ENCODE results near the gene SMIM9. TPM values are rescaled to one million over a fixed set of nuclear protein-coding genes. Genes with fewer than 3 reads are reported as not detected.
"Not testable (repeated sequence)": the region's sequence is repeated elsewhere in the genome, so short reads cannot be mapped to it uniquely, and the experiment has no call there.

Gene SMIM9
- polyA plus RNA-seq (2011; rRNA removed) = not detected in 2 replicates
- not detected in 2 replicates for polyA minus RNA-seq (2011; rRNA and poly(A)+ RNA removed)

GRCh38 chrX:154834562-154834961, at the start of gene SMIM9:
SMIM9 (minus strand) TSS chrX:154834662; CDS start chrX:154830856, 3,806 bp downstream.
- H3K27ac ChIP-seq (ENCODE audit: low read depth, low read length) = no peak within 1 kb of the TSS
- no peaks in the 10 kb centered on the region for H3K9me3 ChIP-seq (ENCODE audit: control insufficient read depth, insufficient read depth, low read length)
- CTCF ChIA-PET = interaction anchor here (1.3 kb wide), 1 partner anchor 86 kb away, joined by 4 read pairs; no protein-coding TSS in a partner anchor
- H3K27me3 ChIP-seq (ENCODE audit: control insufficient read depth, insufficient read depth, low read length) = no peaks in the 10 kb centered on the region
- no peak for TF ChIP-seq CTCF (IDR thresholded peaks at IDR 0.05; ENCODE audit: low read depth, low read length)
- no peak for DNase-seq (ENCODE audit: low read depth, low spot score)
- POLR2A ChIA-PET = no interaction called here
- H3K4me3 ChIP-seq (ENCODE audit: low read depth, low read length) = no peak within 1 kb of the TSS

GRCh38 chrX:154884069-154884468, 49.6 kb upstream of the SMIM9 start:
- CTCF ChIA-PET, POLR2A ChIA-PET: not testable (repeated sequence)

GRCh38 chrX:154873329-154873728, 38.9 kb upstream of the SMIM9 start:
- POLR2A ChIA-PET = no interaction called here
- no peaks in the 10 kb centered on the region for H3K9me3 ChIP-seq (ENCODE audit: control insufficient read depth, insufficient read depth, low read length)
- H3K27ac ChIP-seq (ENCODE audit: low read depth, low read length) = no peak overlapping the region
- CTCF ChIA-PET = no interaction called here
- TF ChIP-seq CTCF (IDR thresholded peaks at IDR 0.05; ENCODE audit: low read depth, low read length) = no peak
- DNase-seq (ENCODE audit: low read depth, low spot score) = no peak
- no peak overlapping the region for H3K4me3 ChIP-seq (ENCODE audit: low read depth, low read length)
- no peaks in the 10 kb centered on the region for H3K27me3 ChIP-seq (ENCODE audit: control insufficient read depth, insufficient read depth, low read length)

More at GRCh38 chrX:154884069-154884468, 49.6 kb upstream of the SMIM9 start:
- not testable (repeated sequence) for H3K9me3 ChIP-seq (ENCODE audit: control insufficient read depth, insufficient read depth, low read length); H3K4me3 ChIP-seq (ENCODE audit: low read depth, low read length); DNase-seq (ENCODE audit: low read depth, low spot score); H3K27me3 ChIP-seq (ENCODE audit: control insufficient read depth, insufficient read depth, low read length); H3K27ac ChIP-seq (ENCODE audit: low read depth, low read length)

GRCh38 chrX:154868522-154868921, 34.1 kb upstream of the SMIM9 start:
- POLR2A ChIA-PET; H3K27ac ChIP-seq (ENCODE audit: low read depth, low read length); H3K9me3 ChIP-seq (ENCODE audit: control insufficient read depth, insufficient read depth, low read length); H3K27me3 ChIP-seq (ENCODE audit: control insufficient read depth, insufficient read depth, low read length); CTCF ChIA-PET; H3K4me3 ChIP-seq (ENCODE audit: low read depth, low read length); DNase-seq (ENCODE audit: low read depth, low spot score): not testable (repeated sequence)

GRCh38 chrX:154855256-154855655, 20.8 kb upstream of the SMIM9 start:
- no peaks in the 10 kb centered on the region for H3K27me3 ChIP-seq (ENCODE audit: control insufficient read depth, insufficient read depth, low read length)
- POLR2A ChIA-PET = no interaction called here
- H3K9me3 ChIP-seq (ENCODE audit: control insufficient read depth, insufficient read depth, low read length) = no peaks in the 10 kb centered on the region
- no peak for DNase-seq (ENCODE audit: low read depth, low spot score)
- CTCF ChIA-PET = no interaction called here
- H3K4me3 ChIP-seq (ENCODE audit: low read depth, low read length) = no peak overlapping the region
- no peak overlapping the region for H3K27ac ChIP-seq (ENCODE audit: low read depth, low read length)
- TF ChIP-seq CTCF (IDR thresholded peaks at IDR 0.05; ENCODE audit: low read depth, low read length) = no peak

GRCh38 chrX:154850957-154851611, 16.6 kb upstream of the SMIM9 start:
- ChIA-PET POLR2A (no interaction called here), CTCF (no interaction called here)
- H3K27ac ChIP-seq (ENCODE audit: low read depth, low read length) = no peak overlapping the region
- no peak for TF ChIP-seq CTCF (IDR thresholded peaks at IDR 0.05; ENCODE audit: low read depth, low read length)
- no peaks in the 10 kb centered on the region for H3K9me3 ChIP-seq (ENCODE audit: control insufficient read depth, insufficient read depth, low read length)
- no peak overlapping the region for H3K4me3 ChIP-seq (ENCODE audit: low read depth, low read length)
- DNase-seq (ENCODE audit: low read depth, low spot score) = no peak
- H3K27me3 ChIP-seq (ENCODE audit: control insufficient read depth, insufficient read depth, low read length) = no peaks in the 10 kb centered on the region
